ENCODE data around the gene ALPK3. TPM values are rescaled to one million over a fixed set of nuclear protein-coding genes. Genes with fewer than 3 reads are reported as not detected.

Gene ALPK3
- total and polyA plus RNA-seq, 8 donors = 0.58 to 17.9 (median 3.5) TPM

DNA sequence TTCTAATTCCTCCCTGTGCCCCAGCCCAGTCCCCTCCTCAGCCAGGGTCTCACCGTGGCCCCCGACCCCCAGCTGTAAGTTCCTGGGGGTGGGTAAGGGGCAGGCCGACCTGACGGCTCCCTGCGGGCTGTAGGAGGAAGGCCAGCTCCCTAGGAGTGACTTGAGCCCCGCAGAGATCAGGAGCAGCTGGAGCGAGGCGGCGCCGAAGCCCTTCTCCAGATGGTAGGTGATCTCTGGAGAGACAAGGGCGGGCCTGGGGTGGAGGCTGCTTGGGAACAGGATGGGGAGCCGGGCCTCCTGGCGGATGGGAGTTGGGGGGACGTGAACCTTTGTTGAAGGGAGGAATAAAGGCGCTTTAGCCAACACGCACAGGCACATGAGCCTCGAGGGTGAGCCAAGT lies 71.5 kb downstream of the ALPK3 start:
- intact Hi-C loops (cut with DNase I; ENCODE audit: low total_unique reads) = no loop called here
- Histone ChIP-seq H3K4me1 (no peaks in the 10 kb centered on the region), H3K9me3 (no peaks in the 10 kb centered on the region), H3K27me3 (peaks cover 0 to 21% (median 0%) of the 10 kb centered on the region in 3 donors), H3K27ac (no peak overlapping the region), H3K36me3 (no peaks in the 10 kb centered on the region), H3K4me3 (no peak overlapping the region)
- no peak for DNase-seq
- no peak for TF ChIP-seq POLR2AphosphoS5 (IDR thresholded peaks at IDR 0.05)
- TF ChIP-seq POLR2A (IDR thresholded peaks at IDR 0.05) = no peak
- TF ChIP-seq, protein P1, sequence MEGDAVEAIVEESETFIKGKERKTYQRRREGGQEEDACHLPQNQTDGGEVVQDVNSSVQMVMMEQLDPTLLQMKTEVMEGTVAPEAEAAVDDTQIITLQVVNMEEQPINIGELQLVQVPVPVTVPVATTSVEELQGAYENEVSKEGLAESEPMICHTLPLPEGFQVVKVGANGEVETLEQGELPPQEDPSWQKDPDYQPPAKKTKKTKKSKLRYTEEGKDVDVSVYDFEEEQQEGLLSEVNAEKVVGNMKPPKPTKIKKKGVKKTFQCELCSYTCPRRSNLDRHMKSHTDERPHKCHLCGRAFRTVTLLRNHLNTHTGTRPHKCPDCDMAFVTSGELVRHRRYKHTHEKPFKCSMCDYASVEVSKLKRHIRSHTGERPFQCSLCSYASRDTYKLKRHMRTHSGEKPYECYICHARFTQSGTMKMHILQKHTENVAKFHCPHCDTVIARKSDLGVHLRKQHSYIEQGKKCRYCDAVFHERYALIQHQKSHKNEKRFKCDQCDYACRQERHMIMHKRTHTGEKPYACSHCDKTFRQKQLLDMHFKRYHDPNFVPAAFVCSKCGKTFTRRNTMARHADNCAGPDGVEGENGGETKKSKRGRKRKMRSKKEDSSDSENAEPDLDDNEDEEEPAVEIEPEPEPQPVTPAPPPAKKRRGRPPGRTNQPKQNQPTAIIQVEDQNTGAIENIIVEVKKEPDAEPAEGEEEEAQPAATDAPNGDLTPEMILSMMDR (IDR thresholded peaks at IDR 0.05) = no peak
- no peak for TF ChIP-seq EP300 (IDR thresholded peaks at IDR 0.05)
- 78 to 87% (median 80%) methylated on average over 17 of the region's 17 CpGs for WGBS, 5 donors

DNA sequence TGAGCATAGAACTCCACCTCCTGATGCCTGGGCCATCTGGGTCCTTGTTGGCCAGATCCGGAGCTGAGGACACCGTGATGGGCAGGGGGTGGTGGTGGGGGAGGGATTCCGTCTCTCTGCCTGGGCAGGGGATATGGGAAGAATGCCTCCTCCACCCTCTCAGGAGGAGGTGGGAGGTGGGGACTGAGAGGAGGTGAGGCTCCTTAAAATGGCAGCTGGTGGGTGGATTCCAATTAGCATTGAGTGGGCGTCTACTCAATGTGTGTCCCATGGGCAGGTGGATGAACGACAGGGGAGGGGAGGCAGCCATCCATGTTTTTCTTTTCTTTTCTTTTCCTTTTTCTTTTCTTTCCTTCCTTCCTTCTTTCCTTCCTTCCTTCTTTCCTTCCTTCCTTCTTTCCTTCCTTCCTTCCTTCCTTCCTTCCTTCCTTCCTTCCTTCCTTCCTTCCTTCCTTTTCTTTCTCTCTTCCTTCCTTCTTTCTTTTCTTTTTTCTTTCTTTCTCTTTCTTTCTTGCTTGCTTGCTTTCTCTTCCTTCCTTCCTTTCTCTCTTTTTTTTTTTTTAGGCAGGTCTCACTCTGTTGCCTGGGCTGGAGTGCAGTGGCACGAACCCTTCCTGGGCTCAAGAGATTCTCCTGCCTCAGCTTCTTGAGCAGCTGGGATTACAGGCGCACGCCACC lies 72.3 kb downstream of the ALPK3 start:
- no peak overlapping the region for H3K27ac ChIP-seq
- no peaks in the 10 kb centered on the region for H3K36me3 ChIP-seq
- H3K27me3 ChIP-seq = peaks cover 0 to 21% (median 0%) of the 10 kb centered on the region in 3 donors
- DNase-seq = no peak
- TF ChIP-seq, protein P1 (IDR thresholded peaks at IDR 0.05) = no peak
- no peak for TF ChIP-seq EP300 (IDR thresholded peaks at IDR 0.05)
- TF ChIP-seq POLR2A (IDR thresholded peaks at IDR 0.05) = no peak
- TF ChIP-seq POLR2AphosphoS5 (IDR thresholded peaks at IDR 0.05) = no peak
- no peaks in the 10 kb centered on the region for H3K4me1 ChIP-seq
- WGBS, 5 donors = 78 to 89% (median 83%) methylated on average over 8 of the region's 8 CpGs
- no peak overlapping the region for H3K4me3 ChIP-seq
- intact Hi-C loops (cut with DNase I; ENCODE audit: low total_unique reads) = no loop called here
- H3K9me3 ChIP-seq = no peaks in the 10 kb centered on the region

DNA sequence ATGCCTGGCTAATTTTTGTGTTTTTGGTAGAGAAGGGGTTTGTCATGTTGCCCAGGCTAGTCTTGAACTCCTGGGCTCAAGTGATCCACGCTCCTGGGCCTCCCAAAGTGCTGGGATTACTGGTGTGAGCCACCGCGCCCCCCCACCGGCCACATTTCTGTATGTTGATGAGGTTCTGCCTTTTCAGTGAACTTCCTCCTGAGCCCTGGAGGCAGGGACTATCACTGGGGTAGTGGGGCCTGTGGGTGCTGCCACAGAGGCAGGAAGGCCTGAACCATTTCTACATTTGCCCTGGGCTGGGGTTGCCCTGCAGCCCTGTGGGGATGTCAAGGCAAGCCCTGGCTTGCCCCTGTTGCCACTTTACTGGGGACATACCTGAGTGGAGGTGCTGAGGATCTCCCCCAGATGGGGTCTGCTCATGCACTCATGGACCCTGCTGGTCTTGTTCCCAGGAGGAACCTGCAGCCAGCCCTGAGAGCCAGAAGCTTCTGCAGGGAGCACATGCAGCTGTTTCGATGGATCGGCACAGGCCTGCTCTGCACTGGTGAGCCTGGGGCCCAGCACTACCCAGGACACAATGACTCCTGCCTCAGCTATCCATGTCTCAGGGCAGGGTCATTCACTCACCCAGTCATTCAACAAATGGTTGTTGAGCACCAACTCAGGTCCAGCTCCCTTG lies 73.0 kb downstream of the ALPK3 start:
- H3K9me3 ChIP-seq = no peaks in the 10 kb centered on the region
- no peak for DNase-seq
- peaks cover 0 to 21% (median 0%) of the 10 kb centered on the region in 3 donors for H3K27me3 ChIP-seq
- intact Hi-C loops (cut with DNase I; ENCODE audit: low total_unique reads) = no loop called here
- WGBS, 5 donors = 90 to 96% (median 92%) methylated on average over 6 of the region's 6 CpGs
- H3K36me3 ChIP-seq = no peaks in the 10 kb centered on the region
- H3K27ac ChIP-seq = no peak overlapping the region
- no peak overlapping the region for H3K4me3 ChIP-seq
- TF ChIP-seq, protein P1 (IDR thresholded peaks at IDR 0.05) = no peak
- no peak for TF ChIP-seq POLR2AphosphoS5 (IDR thresholded peaks at IDR 0.05)
- H3K4me1 ChIP-seq = no peaks in the 10 kb centered on the region

DNA sequence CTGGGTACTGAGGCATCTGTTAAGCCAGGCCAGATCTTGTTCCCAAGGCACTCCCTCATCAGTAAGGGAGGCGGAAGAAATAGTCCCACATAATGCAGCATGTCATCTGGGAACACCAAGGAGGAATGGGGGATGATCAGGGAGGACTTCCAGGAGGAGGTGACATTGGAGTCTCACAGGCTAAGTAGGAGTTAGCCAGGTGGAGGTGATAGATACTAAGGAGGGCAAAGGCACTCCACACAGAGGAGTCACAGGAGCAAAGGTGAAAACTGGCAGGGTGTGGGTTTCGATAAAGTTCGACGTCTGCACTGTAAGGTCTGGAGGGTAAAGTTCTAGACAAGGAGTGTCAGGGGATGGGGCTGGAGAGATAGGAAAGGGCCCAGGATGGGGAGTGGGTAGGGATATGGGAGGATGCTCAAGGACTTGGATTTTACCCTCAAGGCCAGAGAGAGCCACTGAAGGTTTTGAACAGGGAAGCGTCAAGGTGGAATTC lies 73.6 kb downstream of the ALPK3 start:
- Histone ChIP-seq H3K9me3 (no peaks in the 10 kb centered on the region), H3K27ac (no peak overlapping the region), H3K4me1 (no peaks in the 10 kb centered on the region), H3K36me3 (no peaks in the 10 kb centered on the region), H3K27me3 (peaks cover 0 to 21% (median 0%) of the 10 kb centered on the region in 3 donors), H3K4me3 (no peak overlapping the region)
- WGBS, 5 donors = 81 to 93% (median 91%) methylated on average over 5 of the region's 5 CpGs
- no peak for DNase-seq
- intact Hi-C loops (cut with DNase I; ENCODE audit: low total_unique reads) = no loop called here
- TF ChIP-seq EP300 (IDR thresholded peaks at IDR 0.05) (no peak), POLR2AphosphoS5 (IDR thresholded peaks at IDR 0.05) (no peak), POLR2A (IDR thresholded peaks at IDR 0.05) (no peak)
- TF ChIP-seq, protein P1 (IDR thresholded peaks at IDR 0.05) = no peak

Measured in stomach (tissue), 9 donors.